GM23338 (cell line): Measurements from ENCODE around the gene RUVBL1. TPM values are rescaled to one million over a fixed set of nuclear protein-coding genes. Genes with fewer than 3 reads are reported as not detected.

Source experiments
- ATAC-seq: fragments of 200-7000 bp; cut with Tn5 transposase; 3 replicates; pipeline ENCODE4 v1.9.1; 2020
- DNase-seq: peaks from one replicate; pipeline ENCODE4 v3.0.0-alpha.2; 2015; ENCODE audit warnings: low spot score
- H2AFZ ChIP-seq: fragments of 200-600 bp; sonication (generic); 2 replicates; pipeline ENCODE4 v1.8.0; 2016; ENCODE audit warnings: antibody characterized with exemption, mild to moderate bottlenecking, moderate library complexity
- H3F3A ChIP-seq: fragments of 200-600 bp; sonication (generic); replicated peaks from 2 replicates; pipeline ENCODE4 v1.8.0; 2017; ENCODE audit warnings: antibody characterized with exemption, mixed run types, low read depth
- H3K27ac ChIP-seq: fragments of 200-600 bp; sonication (generic); 2 replicates; pipeline ENCODE4 v1.6.1; 2016; ENCODE audit warnings: low read depth
- H3K27me3 ChIP-seq: fragments of 200-600 bp; sonication (generic); 2 replicates; pipeline ENCODE4 v1.8.0; 2016; ENCODE audit warnings: mild to moderate bottlenecking, mixed run types, moderate library complexity; ENCODE audit not compliant: insufficient read depth
- H3K36me3 ChIP-seq: fragments of 200-600 bp; sonication (generic); 2 replicates; pipeline ENCODE4 v1.8.0; 2016; ENCODE audit warnings: mild to moderate bottlenecking; ENCODE audit not compliant: insufficient read depth
- H3K4me1 ChIP-seq: fragments of 200-600 bp; sonication (generic); 2 replicates; pipeline ENCODE4 v1.8.0; 2016; ENCODE audit warnings: mild to moderate bottlenecking, moderate library complexity; ENCODE audit not compliant: insufficient read depth
- H3K4me2 ChIP-seq: fragments of 200-600 bp; sonication (generic); 2 replicates; pipeline ENCODE4 v1.7.1; 2017; ENCODE audit warnings: mixed run types
- H3K4me3 ChIP-seq: fragments of 200-600 bp; sonication (generic); 2 replicates; pipeline ENCODE4 v1.6.1; 2016; ENCODE audit warnings: mixed run types
- H3K79me2 ChIP-seq: fragments of 200-600 bp; sonication (generic); replicated peaks from 2 replicates; pipeline ENCODE4 v1.8.0; 2017; ENCODE audit warnings: mild to moderate bottlenecking; ENCODE audit not compliant: insufficient read depth
- H3K9me2 ChIP-seq: fragments of 200-600 bp; sonication (generic); 2 replicates; pipeline ENCODE4 v1.8.0; 2017; ENCODE audit not compliant: insufficient read depth
- H4K20me1 ChIP-seq: fragments of 200-600 bp; sonication (generic); replicated peaks from 2 replicates; pipeline ENCODE4 v1.8.0; 2017; ENCODE audit warnings: mild to moderate bottlenecking; ENCODE audit not compliant: insufficient read depth
- H3K27ac Mint-ChIP-seq: 2 replicates; pipeline ENCODE4 v1.8.0; 2020; ENCODE audit warnings: inconsistent platforms, mild to moderate bottlenecking, moderate library complexity, mixed read lengths
- H3K27me3 Mint-ChIP-seq: 3 replicates; pipeline ENCODE4 v1.8.0; 2022; ENCODE audit warnings: low read depth, mild to moderate bottlenecking, moderate library complexity, mixed read lengths, inconsistent platforms; ENCODE audit not compliant: insufficient read depth, poor library complexity
- H3K36me3 Mint-ChIP-seq: 3 replicates; pipeline ENCODE4 v1.8.0; 2021; ENCODE audit warnings: low read depth, mild to moderate bottlenecking, inconsistent platforms, moderate library complexity, mixed read lengths
- H3K4me1 Mint-ChIP-seq: 3 replicates; pipeline ENCODE4 v1.8.0; 2020; ENCODE audit warnings: mild to moderate bottlenecking, inconsistent platforms, mixed read lengths
- H3K4me3 Mint-ChIP-seq: 3 replicates; pipeline ENCODE4 v1.8.0; 2021; ENCODE audit warnings: moderate library complexity, mild to moderate bottlenecking, inconsistent platforms, mixed read lengths
- H3K9me3 Mint-ChIP-seq: 3 replicates; pipeline ENCODE4 v1.8.0; 2020; ENCODE audit warnings: moderate library complexity, mild to moderate bottlenecking, inconsistent platforms, mixed read lengths
- CREB1 ChIP-seq: fragments of 250-450 bp; sonication (Bioruptor Pico); IDR thresholded peaks from 2 replicates; pipeline ENCODE4 v1.5.0; 2020; ENCODE audit warnings: low read depth, mild to moderate bottlenecking, moderate library complexity
- CTCF ChIP-seq, 2 experiments: fragments of 200-600 bp in 1 of 2; sonication (generic) in 1 of 2; conservative IDR thresholded peaks; 2 replicates each; pipeline versions ENCODE4 v1.5.1 to v1.6.1; 2016 to 2017; ENCODE audit warnings: antibody characterized with exemption in 2 of 2, low read depth in 2 of 2, mild to moderate bottlenecking in 2 of 2, moderate library complexity in 1 of 2
- ETS1 ChIP-seq: IDR thresholded peaks from 2 replicates; pipeline ENCODE4 v1.6.1; 2016; ENCODE audit warnings: antibody characterized with exemption
- EZH2 ChIP-seq: fragments of 200-600 bp; sonication (generic); IDR thresholded peaks from one replicate; pipeline ENCODE4 v1.8.0; 2017; ENCODE audit warnings: antibody characterized with exemption, mild to moderate bottlenecking, low read depth; ENCODE audit not compliant: unreplicated experiment
- EZH2phosphoT487 ChIP-seq: fragments of 200-600 bp; sonication (generic); IDR thresholded peaks from one replicate; pipeline ENCODE4 v1.8.1; 2018; ENCODE audit warnings: antibody characterized with exemption; ENCODE audit not compliant: unreplicated experiment
- JUNB ChIP-seq: IDR thresholded peaks from one replicate; pipeline ENCODE4 v1.6.1; 2016; ENCODE audit warnings: antibody characterized with exemption; ENCODE audit not compliant: unreplicated experiment
- NANOG ChIP-seq: IDR thresholded peaks from 2 replicates; pipeline ENCODE4 v1.6.1; 2016; ENCODE audit warnings: antibody characterized with exemption, borderline replicate concordance
- POLR2AphosphoS5 ChIP-seq: IDR thresholded peaks from 2 replicates; pipeline ENCODE4 v1.6.1; 2016; ENCODE audit warnings: antibody characterized with exemption, low read depth
- REST ChIP-seq: IDR thresholded peaks from one replicate; pipeline ENCODE4 v1.6.1; 2018; ENCODE audit warnings: antibody characterized with exemption; ENCODE audit not compliant: unreplicated experiment
- STAT1 ChIP-seq: IDR thresholded peaks from one replicate; pipeline ENCODE4 v1.6.1; 2016; ENCODE audit warnings: antibody characterized with exemption; ENCODE audit not compliant: unreplicated experiment
- ZNF114 ChIP-seq: fragments of 250-450 bp; sonication (Bioruptor Pico); IDR thresholded peaks from 2 replicates; pipeline ENCODE4 v1.5.0; 2020; ENCODE audit warnings: mild to moderate bottlenecking, moderate library complexity
- ZNF331 ChIP-seq: fragments of 250-450 bp; sonication (Bioruptor Pico); IDR thresholded peaks from 2 replicates; pipeline ENCODE4 v1.5.0; 2020; ENCODE audit warnings: low read depth, mild to moderate bottlenecking, moderate library complexity
- ZNF462 ChIP-seq: fragments of 250-450 bp; sonication (Bioruptor Pico); IDR thresholded peaks from 2 replicates; pipeline ENCODE4 v1.5.0; 2020; ENCODE audit warnings: mild to moderate bottlenecking, moderate library complexity
- polyA plus RNA-seq: library from polyadenylated mRNA; unstranded; fragments of >200 nt; fragmentation: Nextera tagmentation; extraction: Ambion mirVana; gene quantifications from 2 replicates; pipeline ENCODE4 v1.2.1, GENCODE V29; 2016
- total RNA-seq: library from RNA; depleted of rRNA; stranded (reverse); fragments of >200 nt; shearing (Covaris generic); gene quantifications from 2 replicates; pipeline ENCODE4 v1.2.3, GENCODE V29; 2014

The RUVBL1 gene
- total and polyA plus RNA-seq, 2 experiments from 2014 or later: 133 to 136 TPM

- peaks cover 7% of the 10 kb centered on the region for H3K27me3 Mint-ChIP-seq
- H3K36me3 Mint-ChIP-seq: peaks cover 90% of the 10 kb centered on the region
- no peak overlapping the region for H3K4me3 Mint-ChIP-seq
- Histone ChIP-seq H4K20me1 (peaks cover 18% of the 10 kb centered on the region), H3K27me3 (no peaks in the 10 kb centered on the region), H3K4me1 (no peaks in the 10 kb centered on the region), H3F3A (0 out of 2 replicates have a peak, but pooled peaks cover 6% of the 10 kb centered on the region), H3K4me3 (no peak overlapping the region), H2AFZ (no peak overlapping the region), H3K9me2 (no peaks in the 10 kb centered on the region), H3K36me3 (peaks cover 76% of the 10 kb centered on the region), H3K79me2 (no peaks in the 10 kb centered on the region), H3K4me2 (no peak overlapping the region), H3K27ac (no peak overlapping the region)
- no peaks in the 10 kb centered on the region for H3K4me1 Mint-ChIP-seq
- H3K9me3 Mint-ChIP-seq: no peaks in the 10 kb centered on the region
- TF ChIP-seq NANOG (no peak), CTCF (conservative IDR thresholded peaks at IDR 0.05; ENCODE audit: low read depth in 2 of 2) (no peak), ZNF114 (CRISPR knock-in tag) (no peak), EZH2 (no peak), CREB1 (no peak), STAT1 (no peak), JUNB (no peak), ZNF462 (CRISPR knock-in tag) (no peak), ETS1 (no peak), REST (no peak), ZNF331 (CRISPR knock-in tag) (no peak), POLR2AphosphoS5 (no peak), EZH2phosphoT487 (no peak)
- no peak for ATAC-seq
- DNase-seq: no peak
- no peak overlapping the region for H3K27ac Mint-ChIP-seq
These were observed 56.9 kb downstream of the RUVBL1 start for GRCh38 chr3:128066676-128067075.
